Hepatocyte (in vitro differentiated cells): ENCODE measurements around the gene NSMF. TPM values are rescaled to one million over a fixed set of nuclear protein-coding genes. Genes with fewer than 3 reads are reported as not detected.
A peak's percentile ranks its signal among the peaks of the same experiment; 100 is the strongest.

ENCODE experiments used
- DNase-seq: peaks from one replicate; pipeline ENCODE4 v3.0.0-alpha.2; 2016; ENCODE audit warnings: low spot score
- H2AFZ ChIP-seq: fragments of 200-600 bp; sonication (generic); 2 replicates; pipeline ENCODE4 v1.6.0; 2016; ENCODE audit warnings: antibody characterized with exemption, mild to moderate bottlenecking
- H3K27ac ChIP-seq: fragments of 200-600 bp; sonication (generic); 2 replicates; pipeline ENCODE4 v1.5.1; 2016; ENCODE audit warnings: mild to moderate bottlenecking
- H3K27me3 ChIP-seq: fragments of 200-600 bp; sonication (generic); 2 replicates; pipeline ENCODE4 v1.6.1; 2016
- H3K36me3 ChIP-seq: fragments of 200-600 bp; sonication (generic); replicated peaks from 2 replicates; pipeline ENCODE4 v1.5.1; 2016; ENCODE audit warnings: low read depth; ENCODE audit not compliant: insufficient read depth
- H3K4me1 ChIP-seq: fragments of 200-600 bp; sonication (generic); 2 replicates; pipeline ENCODE4 v1.5.1; 2016; ENCODE audit warnings: mild to moderate bottlenecking, moderate library complexity; ENCODE audit not compliant: insufficient read depth
- H3K4me2 ChIP-seq: fragments of 200-600 bp; sonication (generic); 2 replicates; pipeline ENCODE4 v1.6.0; 2016
- H3K4me3 ChIP-seq: fragments of 200-600 bp; sonication (generic); 2 replicates; pipeline ENCODE4 v1.5.1; 2016; ENCODE audit warnings: mild to moderate bottlenecking
- H3K79me2 ChIP-seq: fragments of 200-600 bp; sonication (generic); 2 replicates; pipeline ENCODE4 v1.6.0; 2017; ENCODE audit warnings: mild to moderate bottlenecking
- H3K9me2 ChIP-seq: fragments of 200-600 bp; sonication (generic); replicated peaks from 2 replicates; pipeline ENCODE4 v1.6.0; 2017; ENCODE audit warnings: mild to moderate bottlenecking; ENCODE audit not compliant: insufficient read depth
- H3K9me3 ChIP-seq: fragments of 200-600 bp; sonication (generic); 2 replicates; pipeline ENCODE4 v1.5.1; 2016; ENCODE audit warnings: low read depth, mild to moderate bottlenecking
- H4K20me1 ChIP-seq: fragments of 200-600 bp; sonication (generic); 2 replicates; pipeline ENCODE4 v1.6.0; 2016; ENCODE audit warnings: mild to moderate bottlenecking; ENCODE audit not compliant: insufficient read depth, poor library complexity, severe bottlenecking
- EZH2 ChIP-seq: fragments of 200-600 bp; sonication (generic); IDR thresholded peaks from 2 replicates; pipeline ENCODE4 v1.6.1; 2016; ENCODE audit warnings: antibody characterized with exemption, mild to moderate bottlenecking, borderline replicate concordance
- EZH2phosphoT487 ChIP-seq: fragments of 200-600 bp; sonication (generic); IDR thresholded peaks from one replicate; pipeline ENCODE4 v1.6.1; 2018; ENCODE audit warnings: antibody characterized with exemption, mild to moderate bottlenecking, low read depth, moderate library complexity; ENCODE audit not compliant: unreplicated experiment, severe bottlenecking
- WGBS: methylation state at CpG from one replicate; pipeline ENCODE4 v1.1.6; 2016; ENCODE audit warnings: low lambda C conversion rate; ENCODE audit errors: missing lambda C conversion rate; 5-methylcytosine and 5-hydroxymethylcytosine counted together
- polyA plus RNA-seq: library from polyadenylated mRNA; unstranded; fragments of >200 nt; fragmentation: Nextera tagmentation; extraction: Ambion mirVana; gene quantifications from 2 replicates; pipeline ENCODE4 v1.2.1, GENCODE V29; 2016
- total RNA-seq: library from RNA; depleted of rRNA; stranded (reverse); fragments of >200 nt; gene quantifications from 2 replicates; pipeline ENCODE4 v1.2.3, GENCODE V29; 2014
- TF ChIP-seq, protein P1 (sequence below): fragments of 200-600 bp; sonication (generic); IDR thresholded peaks from 2 replicates; pipeline ENCODE4 v1.5.1; 2016; ENCODE audit warnings: antibody characterized with exemption, mild to moderate bottlenecking; ENCODE audit not compliant: poor library complexity

Gene NSMF
- total and polyA plus RNA-seq, 2 experiments from 2014 or later: 39.5 to 51.6 TPM

DNA sequence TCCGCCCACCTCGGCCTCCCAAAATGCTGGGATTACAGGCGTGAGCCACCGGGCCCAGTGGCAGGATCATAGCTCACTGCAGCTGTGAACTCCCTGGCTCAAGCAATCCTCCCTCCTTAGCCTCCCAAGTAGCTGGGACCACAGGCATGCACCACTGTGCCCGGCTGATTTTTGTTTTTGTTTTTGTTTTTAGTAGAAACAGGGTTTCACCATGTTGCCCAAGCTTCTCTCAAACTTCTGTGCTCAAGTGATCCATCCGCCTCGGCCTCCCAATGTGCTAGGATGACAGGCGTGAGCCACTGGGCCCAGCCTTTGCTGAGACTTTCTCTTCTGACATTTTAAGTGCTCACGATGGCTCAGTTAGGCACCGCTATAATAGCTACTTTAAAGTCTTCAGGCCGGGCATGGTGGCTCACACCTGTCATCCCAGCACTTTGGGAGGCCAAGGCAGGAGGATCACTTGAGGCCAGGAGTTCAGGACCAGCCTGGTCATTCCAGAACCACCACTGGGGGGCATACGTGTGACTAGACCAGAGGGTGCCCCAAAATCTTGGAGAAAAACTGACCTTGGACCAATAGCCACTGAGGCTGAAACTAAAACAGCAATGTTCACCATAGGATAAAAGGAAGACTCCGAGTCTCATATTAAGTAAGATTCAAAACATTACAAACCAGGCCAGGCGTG is 14.9 kb downstream of the NSMF start:
- Histone ChIP-seq H3K36me3 (no peaks in the 10 kb centered on the region), H3K4me1 (peaks cover 12% of the 10 kb centered on the region), H3K9me2 (no peaks in the 10 kb centered on the region), H4K20me1 (no peaks in the 10 kb centered on the region), H3K4me3 (no peak overlapping the region), H3K27ac (no peak overlapping the region), H3K4me2 (no peak overlapping the region), H3K79me2 (no peaks in the 10 kb centered on the region), H3K9me3 (no peaks in the 10 kb centered on the region), H3K27me3 (no peaks in the 10 kb centered on the region), H2AFZ (no peak overlapping the region)
- 87% methylated on average over 14 of the region's 14 CpGs for WGBS
- DNase-seq: no peak
- TF ChIP-seq EZH2phosphoT487: no peak
- no peak for TF ChIP-seq EZH2
- TF ChIP-seq, protein P1, sequence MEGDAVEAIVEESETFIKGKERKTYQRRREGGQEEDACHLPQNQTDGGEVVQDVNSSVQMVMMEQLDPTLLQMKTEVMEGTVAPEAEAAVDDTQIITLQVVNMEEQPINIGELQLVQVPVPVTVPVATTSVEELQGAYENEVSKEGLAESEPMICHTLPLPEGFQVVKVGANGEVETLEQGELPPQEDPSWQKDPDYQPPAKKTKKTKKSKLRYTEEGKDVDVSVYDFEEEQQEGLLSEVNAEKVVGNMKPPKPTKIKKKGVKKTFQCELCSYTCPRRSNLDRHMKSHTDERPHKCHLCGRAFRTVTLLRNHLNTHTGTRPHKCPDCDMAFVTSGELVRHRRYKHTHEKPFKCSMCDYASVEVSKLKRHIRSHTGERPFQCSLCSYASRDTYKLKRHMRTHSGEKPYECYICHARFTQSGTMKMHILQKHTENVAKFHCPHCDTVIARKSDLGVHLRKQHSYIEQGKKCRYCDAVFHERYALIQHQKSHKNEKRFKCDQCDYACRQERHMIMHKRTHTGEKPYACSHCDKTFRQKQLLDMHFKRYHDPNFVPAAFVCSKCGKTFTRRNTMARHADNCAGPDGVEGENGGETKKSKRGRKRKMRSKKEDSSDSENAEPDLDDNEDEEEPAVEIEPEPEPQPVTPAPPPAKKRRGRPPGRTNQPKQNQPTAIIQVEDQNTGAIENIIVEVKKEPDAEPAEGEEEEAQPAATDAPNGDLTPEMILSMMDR: no peak

DNA sequence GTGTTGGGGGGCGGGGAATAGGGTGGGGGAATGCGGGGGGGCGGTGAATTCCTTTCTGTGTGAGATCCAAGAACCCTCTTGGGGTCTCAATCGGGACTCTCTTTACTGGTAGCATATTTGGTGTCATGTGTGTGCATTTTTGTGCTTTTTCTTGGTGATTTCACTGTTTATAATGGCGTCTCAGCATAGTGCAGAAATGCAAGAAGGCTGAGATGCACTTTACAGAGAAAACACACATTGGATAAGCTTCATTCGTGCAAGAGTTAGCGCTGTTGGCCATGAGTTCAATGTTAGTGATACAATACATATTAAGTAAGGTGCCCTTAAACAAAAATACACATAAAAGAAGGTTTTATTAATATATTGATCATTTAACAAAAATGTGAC is 17.2 kb downstream of the NSMF start:
- peaks cover 12% of the 10 kb centered on the region for H3K4me1 ChIP-seq
- peak overlapping the region; percentile 89 for H3K4me2 ChIP-seq
- H2AFZ ChIP-seq: peak overlapping the region; percentile 51
- 18% methylated on average over 6 of the region's 7 CpGs for WGBS
- H3K9me3 ChIP-seq: no peaks in the 10 kb centered on the region
- no peak overlapping the region for H3K4me3 ChIP-seq
- no peaks in the 10 kb centered on the region for H3K27me3 ChIP-seq
- H3K27ac ChIP-seq: peak overlapping the region; percentile 39
- H3K36me3 ChIP-seq: no peaks in the 10 kb centered on the region
- no peak for DNase-seq
- TF ChIP-seq EZH2phosphoT487 (no peak), EZH2 (no peak)
- TF ChIP-seq, protein P1: no peak
- H3K79me2 ChIP-seq: no peaks in the 10 kb centered on the region
- no peaks in the 10 kb centered on the region for H4K20me1 ChIP-seq
- no peaks in the 10 kb centered on the region for H3K9me2 ChIP-seq

DNA sequence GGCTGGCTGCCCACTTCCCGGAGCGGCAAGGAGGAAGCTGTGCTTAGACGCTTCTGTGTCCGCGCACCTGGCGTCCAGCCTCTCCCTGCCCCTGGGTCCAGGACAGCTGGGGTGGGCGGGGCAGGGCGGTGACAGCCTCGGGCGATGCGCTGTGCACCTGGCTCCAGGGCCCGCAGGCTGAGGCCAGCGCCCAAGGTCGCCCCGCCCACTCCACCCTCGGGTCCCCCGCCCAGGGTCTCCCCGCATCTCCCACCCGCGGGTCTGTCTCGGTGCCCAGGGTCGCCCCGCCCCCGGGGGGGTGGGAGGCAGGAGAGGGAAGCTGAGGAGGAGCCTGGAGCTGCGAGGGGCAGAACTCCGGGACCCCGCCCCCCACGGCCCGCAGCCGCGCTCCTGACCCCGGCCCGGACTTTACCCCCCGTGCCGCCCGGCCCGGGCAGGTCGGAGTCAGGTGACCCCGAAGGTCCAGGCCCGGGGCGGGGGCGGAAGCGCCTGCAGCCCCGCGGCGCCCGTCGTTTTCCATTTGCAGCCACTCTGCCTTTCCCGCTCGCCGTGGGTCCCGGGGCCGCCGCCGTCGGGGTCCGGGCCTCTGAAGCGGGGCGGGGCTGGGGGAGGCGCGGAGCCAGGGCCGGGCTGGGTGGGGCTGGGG is 17.7 kb downstream of the NSMF start, which contains the start of gene ENTPD8:
TSS of gene ENTPD8 (minus strand) at position 69 of the 646 bp plus-strand sequence. CDS start 3,072 bp downstream, outside the sequence.
- no peaks in the 10 kb centered on the region for H3K79me2 ChIP-seq
- no peaks in the 10 kb centered on the region for H4K20me1 ChIP-seq
- TF ChIP-seq EZH2 (no peak), EZH2phosphoT487 (no peak)
- TF ChIP-seq, protein P1: no peak
- peak; percentile 93 for DNase-seq
- H3K36me3 ChIP-seq: no peaks in the 10 kb centered on the region
- peak within 1 kb of the TSS; percentile 51 for H2AFZ ChIP-seq
- under 1% methylated on average over 15 of the region's 62 CpGs for WGBS
- no peaks in the 10 kb centered on the region for H3K9me2 ChIP-seq
- H3K4me2 ChIP-seq: peak within 1 kb of the TSS; percentile 89
- H3K4me1 ChIP-seq: peaks cover 12% of the 10 kb centered on the region
- peak within 1 kb of the TSS; percentile 34 for H3K4me3 ChIP-seq
- H3K27me3 ChIP-seq: no peaks in the 10 kb centered on the region
- H3K9me3 ChIP-seq: no peaks in the 10 kb centered on the region
- H3K27ac ChIP-seq: peak within 1 kb of the TSS; percentile 39
